Naive thymus-derived CD8-positive, alpha-beta T cell (primary cell): ENCODE measurements around the gene ALAD. TPM values are rescaled to one million over a fixed set of nuclear protein-coding genes. Genes with fewer than 3 reads are reported as not detected.
"Not testable (repeated sequence)": the region's sequence is repeated elsewhere in the genome, so short reads cannot be mapped to it uniquely, and the experiment has no call there.

Source experiments
- ATAC-seq, 2 donors: fragments of 150-1000 bp; cut with Tn5 transposase in 1 of 2; sonication (Bioruptor Pico), chemical (Tn5 transposase) in 1 of 2; 1 replicate in 1 of 2; 2 replicates in 1 of 2; pipeline ENCODE4 v1.10.0; 2021; ENCODE audit warnings: mild to moderate bottlenecking in 2 of 2, moderate library complexity in 2 of 2
- POLR2A ChIA-PET: fragments of 350-600 bp; sonication (Branson Sonifier 250); formaldehyde crosslinking; loops from one replicate; lab custom pipeline; 2021; ENCODE audit warnings: antibody characterized with exemption; lab: Charles Lee
- DNase-seq, 10 donors: peaks; one replicate each; pipeline versions ENCODE4 v3.0.0 to v3.0.0-alpha.2; 2020 to 2022
- H3K27ac Mint-ChIP-seq, 10 donors: one replicate each; pipeline ENCODE4 v1.8.0; 2020 to 2022; ENCODE audit warnings: mild to moderate bottlenecking in 10 of 10, mixed read lengths in 10 of 10, moderate library complexity in 4 of 10, inconsistent platforms in 1 of 10
- H3K27me3 Mint-ChIP-seq, 5 donors: one replicate each; pipeline ENCODE4 v1.8.0; 2021 to 2022; ENCODE audit warnings: mixed read lengths in 5 of 5
- H3K36me3 Mint-ChIP-seq, 3 donors: one replicate each; pipeline ENCODE4 v1.8.0; 2020 to 2022; ENCODE audit warnings: mixed read lengths in 3 of 3, mild to moderate bottlenecking in 2 of 3, inconsistent platforms in 1 of 3
- H3K4me1 Mint-ChIP-seq, 4 donors: one replicate each; pipeline ENCODE4 v1.8.0; 2021 to 2022; ENCODE audit warnings: mixed read lengths in 4 of 4
- H3K4me3 Mint-ChIP-seq, 10 donors: one replicate each; pipeline ENCODE4 v1.8.0; 2020 to 2022; ENCODE audit warnings: mild to moderate bottlenecking in 10 of 10, mixed read lengths in 10 of 10, moderate library complexity in 6 of 10, inconsistent platforms in 1 of 10
- H3K9me3 Mint-ChIP-seq, 9 donors: one replicate each; pipeline ENCODE4 v1.8.0; 2020 to 2022; ENCODE audit warnings: mixed read lengths in 9 of 9, mild to moderate bottlenecking in 3 of 9, inconsistent platforms in 1 of 9, moderate library complexity in 1 of 9
- polyA plus RNA-seq, 3 donors: library from polyadenylated mRNA; unstranded; fragments of 300-500 nt; fragmentation: Illumina TruSeq; gene quantifications; one replicate each; pipeline ENCODE4 v1.2.3, GENCODE V29; 2021
- total RNA-seq, 8 experiments: library from RNA in 2 of 8; stranded (reverse) in 2 of 8; gene quantifications; one replicate each; pipeline ENCODE4 v1.2.3 and lab custom pipeline; 2021 to 2026

Gene ALAD
- total and polyA plus RNA-seq, 5 experiments from 2014 or later = 19.2 to 47.1 (median 29.4) TPM

GRCh38 chr9:113395000-113395861 lies 5.9 kb downstream of the ALAD start:
- POLR2A ChIA-PET = no interaction called here
- H3K27ac Mint-ChIP-seq = peak overlapping the region in 1 of 10 donors; percentile 38
- peaks cover 0 to 46% (median 5%) of the 10 kb centered on the region in 3 donors for H3K36me3 Mint-ChIP-seq

DNA sequence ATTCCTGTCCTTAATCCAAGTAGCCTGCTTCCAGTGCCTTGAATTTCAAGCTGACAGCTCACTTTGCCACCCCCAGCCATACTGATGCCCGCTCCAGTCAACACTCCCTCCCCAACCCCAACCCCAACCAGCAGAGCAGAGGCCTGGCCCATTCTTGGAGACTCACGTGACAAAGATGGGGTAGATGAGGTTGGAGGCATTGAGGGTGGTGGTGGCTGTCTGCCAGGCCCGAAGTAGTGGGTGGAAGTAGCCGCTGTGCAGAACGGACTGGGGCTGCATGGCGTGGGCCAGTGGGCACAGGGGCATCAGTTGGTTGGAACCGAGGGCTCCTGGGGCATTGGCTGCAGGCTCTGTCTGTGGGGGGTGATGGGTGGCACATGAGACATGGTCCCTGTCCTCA lies 7.8 kb downstream of the ALAD start:
- Mint-ChIP-seq H3K4me3 (no peak overlapping the region), H3K36me3 (peaks cover 0 to 60% (median 9%) of the 10 kb centered on the region in 3 donors), H3K4me1 (peaks cover 7 to 12% (median 9%) of the 10 kb centered on the region in 4 donors), H3K27ac (no peak overlapping the region), H3K27me3 (no peaks in the 10 kb centered on the region), H3K9me3 (no peaks in the 10 kb centered on the region)
- ATAC-seq (no peak), DNase-seq (no peak)
- POLR2A ChIA-PET = no interaction called here

More at GRCh38 chr9:113395000-113395861, 5.9 kb downstream of the ALAD start:
- no peak for DNase-seq
- ATAC-seq = no peak
- Mint-ChIP-seq H3K4me1 (peaks cover 12 to 28% (median 22%) of the 10 kb centered on the region in 4 donors), H3K9me3 (no peaks in the 10 kb centered on the region), H3K27me3 (no peaks in the 10 kb centered on the region), H3K4me3 (no peak overlapping the region)

- H3K9me3 Mint-ChIP-seq = no peaks in the 10 kb centered on the region
- peaks cover 3 to 12% (median 9%) of the 10 kb centered on the region in 4 donors for H3K4me1 Mint-ChIP-seq
- DNase-seq = no peak
- peaks cover 0 to 72% (median 21%) of the 10 kb centered on the region in 3 donors for H3K36me3 Mint-ChIP-seq
- POLR2A ChIA-PET = no interaction called here
- ATAC-seq = no peak
- H3K27me3 Mint-ChIP-seq = no peaks in the 10 kb centered on the region
- peak overlapping the region in 1 of 10 donors; percentile 38 for H3K27ac Mint-ChIP-seq
- H3K4me3 Mint-ChIP-seq = peak overlapping the region in 1 of 10 donors; percentile 15
Observed at GRCh38 chr9:113391917-113392316, 9.2 kb downstream of the ALAD start.

DNA sequence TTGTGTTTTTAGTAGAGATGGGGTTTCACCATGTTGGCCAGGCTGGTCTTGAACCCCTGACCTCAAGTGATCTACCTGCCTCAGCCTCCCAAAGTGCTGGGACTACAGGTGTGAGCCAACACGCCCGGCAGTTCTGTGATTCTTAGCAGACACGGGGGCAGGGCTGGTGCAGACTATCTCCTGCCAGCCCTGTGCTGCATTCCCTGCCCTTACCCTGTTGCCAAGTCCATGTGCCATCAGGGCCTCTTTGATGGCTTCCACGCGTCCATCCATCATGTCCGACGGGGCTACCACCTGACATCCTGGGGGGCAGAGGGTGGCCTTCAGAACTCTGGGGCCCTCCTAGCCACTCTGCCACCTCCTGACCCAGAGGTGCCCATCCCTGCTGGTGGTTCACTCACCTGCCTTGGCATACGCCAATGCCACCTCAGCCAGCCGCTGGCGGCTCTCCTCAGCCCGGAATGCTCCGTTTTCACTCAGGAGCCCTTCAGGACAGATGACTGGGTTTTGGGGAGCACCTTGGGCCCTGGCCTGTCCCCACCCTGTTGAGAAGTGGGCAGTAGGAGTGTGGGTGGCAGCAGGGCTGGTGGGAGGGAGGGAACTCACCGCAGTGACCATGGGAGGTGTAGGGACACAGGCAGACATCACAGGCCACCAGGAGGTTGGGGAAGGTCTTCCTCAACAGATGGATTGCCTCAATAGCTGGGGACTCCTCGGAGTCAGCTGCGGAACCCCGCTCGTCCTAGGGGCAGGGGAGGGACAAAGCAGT lies 10.7 kb downstream of the ALAD start:
- Mint-ChIP-seq H3K27ac (peak overlapping the region in 1 of 10 donors; percentile 33), H3K4me1 (peaks cover 0 to 2% (median under 1%) of the 10 kb centered on the region in 4 donors), H3K36me3 (peaks cover 0 to 62% (median 21%) of the 10 kb centered on the region in 3 donors), H3K4me3 (no peak overlapping the region), H3K27me3 (no peaks in the 10 kb centered on the region), H3K9me3 (no peaks in the 10 kb centered on the region)
- no peak for DNase-seq
- POLR2A ChIA-PET = no interaction called here
- ATAC-seq = no peak

DNA sequence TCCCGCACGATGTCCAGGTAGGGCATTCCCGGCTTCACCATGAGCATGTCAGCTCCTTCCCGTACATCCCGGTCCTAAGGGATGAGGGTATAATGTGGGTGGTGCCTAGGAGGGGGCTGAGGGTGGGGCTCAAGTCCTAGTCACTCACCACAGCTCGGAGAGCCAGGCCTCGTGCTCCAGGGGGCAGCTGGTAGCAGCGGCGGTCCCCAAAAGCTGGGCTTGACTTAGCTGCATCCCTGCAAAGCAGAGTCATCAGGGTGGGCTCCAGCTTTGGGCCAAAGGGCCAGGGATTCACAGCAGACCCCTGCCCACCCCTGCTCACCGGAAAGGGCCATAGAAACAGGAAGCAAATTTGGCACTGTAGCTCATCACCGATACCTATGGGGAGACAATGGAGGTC lies 11.6 kb downstream of the ALAD start:
- Mint-ChIP-seq H3K9me3 (no peaks in the 10 kb centered on the region), H3K27me3 (no peaks in the 10 kb centered on the region), H3K36me3 (peaks cover 0 to 58% (median 21%) of the 10 kb centered on the region in 3 donors), H3K27ac (no peak overlapping the region), H3K4me1 (no peaks in the 10 kb centered on the region), H3K4me3 (no peak overlapping the region)
- DNase-seq (no peak), ATAC-seq (no peak)
- POLR2A ChIA-PET = interaction anchor here (0.5 kb wide), 1 partner anchor 14 kb away, joined by 4 read pairs; no protein-coding TSS in a partner anchor

DNA sequence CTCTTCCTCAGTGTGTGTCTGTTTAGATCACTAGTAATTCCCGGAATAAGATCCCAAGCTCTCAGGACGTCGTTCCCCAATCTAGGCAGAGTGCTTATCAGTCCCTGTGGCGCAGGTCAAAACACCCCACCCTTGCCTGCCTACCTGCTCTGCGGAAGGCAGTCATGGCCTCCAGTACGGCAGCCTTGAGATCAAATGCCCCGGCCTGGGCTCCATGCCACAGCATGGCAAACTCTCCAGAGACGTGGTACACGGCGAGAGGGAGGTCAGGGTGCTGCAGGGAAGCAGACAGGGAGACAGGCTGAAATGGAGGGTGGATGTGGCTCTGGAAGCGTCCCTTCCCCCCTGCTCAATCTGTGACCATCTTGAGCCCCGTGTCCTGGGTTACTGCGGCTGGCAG lies 12.3 kb downstream of the ALAD start:
- ATAC-seq = no peak
- no peak overlapping the region for H3K27ac Mint-ChIP-seq
- H3K4me1 Mint-ChIP-seq = no peaks in the 10 kb centered on the region
- POLR2A ChIA-PET = interaction anchor here (0.5 kb wide), 1 partner anchor 13 kb away, joined by 4 read pairs; no protein-coding TSS in a partner anchor
- H3K4me3 Mint-ChIP-seq = no peak overlapping the region
- H3K36me3 Mint-ChIP-seq = peaks cover 0 to 57% (median 21%) of the 10 kb centered on the region in 3 donors
- H3K27me3 Mint-ChIP-seq = no peaks in the 10 kb centered on the region
- no peak for DNase-seq
- H3K9me3 Mint-ChIP-seq = no peaks in the 10 kb centered on the region

DNA sequence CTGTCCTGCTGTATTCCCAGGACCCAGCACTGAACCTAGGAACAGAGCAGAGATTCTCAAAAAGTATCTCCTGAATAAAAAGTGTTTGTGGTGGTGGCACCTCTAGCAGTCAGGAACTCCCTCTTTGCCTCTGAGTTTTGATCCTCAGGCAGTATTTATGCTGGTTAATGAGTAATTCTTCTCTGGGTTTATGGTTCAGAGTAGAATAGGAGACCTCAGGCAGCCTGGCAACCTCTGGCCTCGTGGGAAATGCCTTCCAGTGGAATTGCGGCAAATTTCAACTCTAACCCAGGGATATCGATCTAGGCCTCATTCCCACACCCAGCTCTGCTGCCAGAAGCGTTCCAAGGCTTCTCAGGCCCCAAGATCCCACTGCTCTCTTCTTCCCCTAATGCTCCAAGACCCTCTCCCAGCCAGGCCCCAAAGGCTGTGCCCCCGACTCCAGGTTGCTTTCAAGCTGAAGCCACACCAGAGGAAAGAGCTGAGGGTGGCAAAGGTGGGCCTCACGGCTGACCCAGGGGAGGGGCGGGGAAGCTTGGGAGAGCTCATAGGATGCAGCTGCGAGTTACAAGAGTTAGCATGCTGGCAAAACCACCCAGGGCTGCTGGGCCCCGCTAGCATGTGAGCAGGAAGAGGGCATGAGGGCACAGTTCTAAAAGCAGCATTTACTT lies 13.4 kb downstream of the ALAD start:
- POLR2A ChIA-PET = interaction anchor here (0.6 to 1.5 kb wide), 3 partner anchors 11 to 104 kb away, joined by 3 to 7 read pairs (median 6); partner anchors contain the start of gene HDHD3
- H3K9me3 Mint-ChIP-seq = no peaks in the 10 kb centered on the region
- peaks cover 0 to 46% (median 21%) of the 10 kb centered on the region in 3 donors for H3K36me3 Mint-ChIP-seq

GRCh38 chr9:113386571-113387393 lies 14.3 kb downstream of the ALAD start:
- POLR2A ChIA-PET = interaction anchor here (1.5 kb wide), 1 partner anchor 10 kb away, joined by 7 read pairs; the partner anchor contains the start of gene HDHD3
- Mint-ChIP-seq H3K27ac (peak overlapping the region in 3 of 10 donors; percentile 30 to 63 (median 44)), H3K36me3 (peaks cover 0 to 39% (median 19%) of the 10 kb centered on the region in 3 donors), H3K4me3 (no peak overlapping the region), H3K9me3 (no peaks in the 10 kb centered on the region), H3K27me3 (no peaks in the 10 kb centered on the region), H3K4me1 (no peaks in the 10 kb centered on the region)
- DNase-seq (no peak), ATAC-seq (no peak)

More for the DNA sequence above, 13.4 kb downstream of the ALAD start:
- DNase-seq (no peak), ATAC-seq (no peak)
- Mint-ChIP-seq H3K27me3 (no peaks in the 10 kb centered on the region), H3K27ac (no peak overlapping the region), H3K4me3 (no peak overlapping the region), H3K4me1 (no peaks in the 10 kb centered on the region)

DNA sequence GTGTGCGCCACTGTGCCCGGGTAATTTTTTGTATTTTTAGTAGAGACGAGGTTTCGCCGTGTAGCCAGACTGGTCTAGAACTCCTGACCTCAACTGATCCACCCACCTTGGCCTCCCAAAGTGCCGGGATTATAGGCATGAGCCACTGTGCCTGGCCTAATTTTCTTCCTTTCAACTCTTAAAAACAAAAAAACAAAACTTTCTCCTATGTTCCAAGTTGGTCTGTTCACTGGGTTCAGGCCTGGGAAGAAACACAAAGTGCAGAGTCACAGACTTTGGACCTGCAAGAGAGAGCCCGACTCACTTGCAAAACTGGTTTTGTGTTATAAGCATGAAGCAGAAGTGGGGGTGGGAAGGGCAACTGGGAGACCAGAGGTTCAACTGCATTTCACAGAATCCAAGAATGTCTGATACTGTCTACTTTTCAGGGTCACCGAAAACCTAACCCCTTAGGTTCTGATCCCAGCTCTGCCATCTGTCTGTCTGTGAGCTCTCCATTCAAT lies 19.1 kb downstream of the ALAD start:
- Mint-ChIP-seq H3K4me3 (no peak overlapping the region), H3K36me3 (peaks cover 0 to under 1% (median 0%) of the 10 kb centered on the region in 3 donors), H3K4me1 (peaks cover 0 to 4% (median 0%) of the 10 kb centered on the region in 4 donors), H3K27ac (no peak overlapping the region), H3K27me3 (no peaks in the 10 kb centered on the region), H3K9me3 (no peaks in the 10 kb centered on the region)
- ATAC-seq = no peak
- POLR2A ChIA-PET = no interaction called here
- no peak for DNase-seq

- H3K27ac Mint-ChIP-seq, H3K9me3 Mint-ChIP-seq, POLR2A ChIA-PET, H3K36me3 Mint-ChIP-seq, H3K4me1 Mint-ChIP-seq, ATAC-seq, H3K27me3 Mint-ChIP-seq, H3K4me3 Mint-ChIP-seq, DNase-seq: not testable (repeated sequence)
Observed at GRCh38 chr9:113381441-113381840, 19.6 kb downstream of the ALAD start.

GRCh38 chr9:113380869-113381378 lies 20.2 kb downstream of the ALAD start:
- no peaks in the 10 kb centered on the region for H3K36me3 Mint-ChIP-seq

More at GRCh38 chr9:113380869-113381378, 20.2 kb downstream of the ALAD start:
- ATAC-seq (no peak), DNase-seq (no peak)
- H3K27ac Mint-ChIP-seq = no peak overlapping the region
- POLR2A ChIA-PET = no interaction called here
- H3K4me3 Mint-ChIP-seq = peak overlapping the region in 1 of 10 donors; percentile 36
- H3K9me3 Mint-ChIP-seq = no peaks in the 10 kb centered on the region
- H3K4me1 Mint-ChIP-seq = peaks cover 0 to 5% (median 0%) of the 10 kb centered on the region in 4 donors
- no peaks in the 10 kb centered on the region for H3K27me3 Mint-ChIP-seq
